WTC11 (cell line): Measurements from ENCODE around the gene ACOXL. TPM values are rescaled to one million over a fixed set of nuclear protein-coding genes. Genes with fewer than 3 reads are reported as not detected.

Experiments used
- ATAC-seq: fragments of 200-7000 bp; cut with Tn5 transposase; 2 replicates; pipeline ENCODE4 v1.10.0; 2021; ENCODE audit warnings: mild to moderate bottlenecking, moderate library complexity
- CTCF ChIA-PET: fragments of 300-600 bp; sonication (Branson Sonifier 250); formaldehyde crosslinking; loops from one replicate; lab custom pipeline; 2021; ENCODE audit warnings: antibody characterized with exemption; lab: Charles Lee
- POLR2A ChIA-PET: fragments of 350-600 bp; sonication (Branson Sonifier 250); formaldehyde crosslinking; loops from one replicate; lab custom pipeline; 2021; ENCODE audit warnings: antibody characterized with exemption; lab: Charles Lee
- DNase-seq: peaks from one replicate; pipeline ENCODE4 v3.0.0; 2021; ENCODE audit warnings: low spot score
- H3K27ac Mint-ChIP-seq: 2 replicates; pipeline ENCODE4 v1.8.0; 2021; ENCODE audit warnings: mixed read lengths
- H3K27me3 Mint-ChIP-seq: 2 replicates; pipeline ENCODE4 v1.8.0; 2021; ENCODE audit warnings: low read depth, mild to moderate bottlenecking, moderate library complexity, mixed read lengths
- H3K36me3 Mint-ChIP-seq: 2 replicates; pipeline ENCODE4 v1.8.0; 2021; ENCODE audit warnings: mixed read lengths
- H3K4me1 Mint-ChIP-seq: 2 replicates; pipeline ENCODE4 v1.8.0; 2022; ENCODE audit warnings: mixed read lengths
- H3K4me3 Mint-ChIP-seq: 2 replicates; pipeline ENCODE4 v1.8.0; 2021; ENCODE audit warnings: mild to moderate bottlenecking, moderate library complexity, mixed read lengths
- H3K9me3 Mint-ChIP-seq: 2 replicates; pipeline ENCODE4 v1.8.0; 2021; ENCODE audit warnings: mixed read lengths
- AR ChIP-seq: fragments of 250-450 bp; sonication (Bioruptor Pico); IDR thresholded peaks from 2 replicates; pipeline ENCODE4 v1.9.0; 2021; ENCODE audit warnings: mild to moderate bottlenecking
- ARID4B ChIP-seq: sonication (generic); formaldehyde crosslinking; IDR thresholded peaks from 2 replicates; pipeline ENCODE4 v1.8.0; 2023; ENCODE audit warnings: missing genetic modification reagents, mild to moderate bottlenecking, borderline replicate concordance
- ESRRA ChIP-seq: sonication (generic); formaldehyde crosslinking; IDR thresholded peaks from 2 replicates; pipeline ENCODE4 v1.8.1; 2022; ENCODE audit warnings: mild to moderate bottlenecking, missing genetic modification reagents, borderline replicate concordance
- MXD4 ChIP-seq: fragments of 250-450 bp; sonication (Bioruptor Pico); IDR thresholded peaks from 2 replicates; pipeline ENCODE4 v1.8.0; 2021; ENCODE audit warnings: mild to moderate bottlenecking, moderate library complexity, borderline replicate concordance
- MYBL2 ChIP-seq: sonication (generic); formaldehyde crosslinking; IDR thresholded peaks from 2 replicates; pipeline ENCODE4 v1.8.1; 2023; ENCODE audit warnings: mild to moderate bottlenecking, moderate library complexity, missing genetic modification reagents
- NFYB ChIP-seq: sonication (generic); formaldehyde crosslinking; conservative IDR thresholded peaks from 2 replicates; pipeline ENCODE4 v1.8.0; 2022; ENCODE audit warnings: low read depth, missing genetic modification reagents
- NR1H2 ChIP-seq: sonication (generic); formaldehyde crosslinking; IDR thresholded peaks from 2 replicates; pipeline ENCODE4 v1.9.0; 2021; ENCODE audit warnings: mild to moderate bottlenecking, moderate library complexity, missing genetic modification reagents
- SMAD3 ChIP-seq: sonication (generic); formaldehyde crosslinking; IDR thresholded peaks from 2 replicates; pipeline ENCODE4 v1.8.0; 2022; ENCODE audit warnings: missing genetic modification reagents, mild to moderate bottlenecking, borderline replicate concordance
- SP1 ChIP-seq: sonication (generic); formaldehyde crosslinking; conservative IDR thresholded peaks from 2 replicates; pipeline ENCODE4 v1.8.1; 2022; ENCODE audit warnings: missing genetic modification reagents
- USF2 ChIP-seq: sonication (generic); formaldehyde crosslinking; IDR thresholded peaks from 2 replicates; pipeline ENCODE4 v1.8.1; 2023; ENCODE audit warnings: mild to moderate bottlenecking, missing genetic modification reagents, moderate library complexity
- ZBTB43 ChIP-seq: sonication (generic); formaldehyde crosslinking; IDR thresholded peaks from 2 replicates; pipeline ENCODE4 v1.8.1; 2023; ENCODE audit warnings: mild to moderate bottlenecking, missing genetic modification reagents
- ZNF532 ChIP-seq: fragments of 250-450 bp; sonication (Bioruptor Pico); IDR thresholded peaks from 2 replicates; pipeline ENCODE4 v1.9.0; 2021; ENCODE audit warnings: mild to moderate bottlenecking, borderline replicate concordance
- total RNA-seq: library from RNA; stranded (reverse); gene quantifications from 3 replicates; pipeline ENCODE4 v1.2.3, GENCODE V29; 2021

The ACOXL gene
- total RNA-seq, 1 experiment from 2014 or later, result 14.9 TPM

- ATAC-seq, result no peak
- no peak for DNase-seq
- H3K4me3 Mint-ChIP-seq, result no peak overlapping the region
- no peaks in the 10 kb centered on the region for H3K36me3 Mint-ChIP-seq
- H3K27me3 Mint-ChIP-seq, result peaks cover 25% of the 10 kb centered on the region
- TF ChIP-seq ARID4B (CRISPR knock-in tag) (no peak), ZNF532 (CRISPR knock-in tag) (no peak), ZBTB43 (no peak), SMAD3 (CRISPR knock-in tag) (no peak), USF2 (no peak), MYBL2 (CRISPR knock-in tag) (no peak), NR1H2 (CRISPR knock-in tag) (no peak)
- ChIA-PET CTCF (no interaction called here), POLR2A (no interaction called here)
- no peak overlapping the region for H3K27ac Mint-ChIP-seq
- H3K4me1 Mint-ChIP-seq, result no peaks in the 10 kb centered on the region
- H3K9me3 Mint-ChIP-seq, result peaks cover 8% of the 10 kb centered on the region; the same call in 1 of the 2 replicates
These were observed 19.6 kb upstream of the ACOXL start for GRCh38 chr2:110712737-110713136.

- Mint-ChIP-seq H3K9me3 (peaks cover 8% of the 10 kb centered on the region; the same call in 1 of the 2 replicates), H3K36me3 (no peaks in the 10 kb centered on the region), H3K4me1 (no peaks in the 10 kb centered on the region), H3K4me3 (no peak overlapping the region), H3K27me3 (peaks cover 25% of the 10 kb centered on the region), H3K27ac (no peak overlapping the region)
- TF ChIP-seq ESRRA (CRISPR knock-in tag) (no peak), SP1 (CRISPR knock-in tag) (no peak), MXD4 (CRISPR knock-in tag) (no peak), NFYB (no peak), ZNF532 (CRISPR knock-in tag) (no peak), AR (CRISPR knock-in tag) (no peak)
- no peak for ATAC-seq
- ChIA-PET CTCF (no interaction called here), POLR2A (no interaction called here)
- no peak for DNase-seq
These were observed 18.6 kb upstream of the ACOXL start for GRCh38 chr2:110713513-110714362.
